ENCODE results near the gene ETAA1.

DNA sequence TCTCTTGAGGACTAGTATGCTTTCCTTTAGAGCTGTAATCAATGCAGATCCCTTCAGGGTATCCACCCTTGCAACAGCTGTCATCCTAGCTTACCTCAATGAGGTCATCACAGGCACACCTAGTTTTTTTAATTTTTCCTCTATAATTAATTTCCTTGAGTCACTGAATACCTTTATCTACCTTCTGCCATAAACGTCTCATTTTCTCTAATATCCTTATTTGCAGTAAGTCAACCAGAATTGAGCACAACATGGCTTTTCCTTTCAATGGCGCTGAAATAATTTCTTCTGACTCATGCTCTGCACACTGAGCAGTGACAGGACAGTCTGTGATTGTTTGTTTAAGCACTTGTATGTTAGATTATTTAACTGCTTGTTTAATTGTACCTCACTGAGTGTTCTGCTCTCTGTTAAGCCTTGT, 49.4 kb downstream of the ETAA1 start:
- no peak for TF ChIP-seq CTCF (conservative IDR thresholded peaks at IDR 0.05; ENCODE audit: low read length)
- no peak for TF ChIP-seq EZH2phosphoT487 (IDR thresholded peaks at IDR 0.05; ENCODE audit: borderline replicate concordance, low read depth, low read length)
